Retinal pigment epithelial cell (primary cell): ENCODE data around the gene RPS4Y2.

Experiments
- DNase-seq: peaks from one replicate; pipeline ENCODE4 v3.0.0-alpha.2; 2010; ENCODE audit warnings: low read depth
- H3K4me3 ChIP-seq: 2 replicates; pipeline ENCODE4 v1.5.1; 2011; ENCODE audit warnings: mild to moderate bottlenecking, low read length, control low read depth, moderate library complexity
- TF ChIP-seq, protein P1 (sequence below): conservative IDR thresholded peaks from 2 replicates; pipeline ENCODE4 v1.5.1; 2011; ENCODE audit warnings: low read depth, low read length, control low read depth, inconsistent platforms

Gene RPS4Y2

DNA sequence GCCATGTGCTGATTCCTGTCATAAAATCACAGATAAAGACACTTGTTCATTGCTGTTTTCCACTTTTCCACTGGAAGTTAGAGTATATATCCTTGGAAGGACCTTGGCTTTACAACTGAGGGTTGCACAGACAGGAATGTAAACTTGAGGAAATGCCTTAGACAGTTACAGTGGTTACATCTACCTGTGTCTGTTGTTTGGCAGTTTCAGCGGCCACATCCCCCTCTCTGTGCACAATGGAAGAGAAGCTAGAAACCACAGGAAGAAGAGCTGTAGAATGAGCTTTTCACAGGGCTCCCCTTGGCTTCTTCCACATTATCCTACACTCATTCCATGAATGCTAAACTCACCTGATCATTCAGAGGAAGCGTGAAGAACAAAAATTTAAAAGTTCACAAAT, 9.0 kb upstream of the RPS4Y2 start:
- no peak overlapping the region for H3K4me3 ChIP-seq
- TF ChIP-seq, protein P1, sequence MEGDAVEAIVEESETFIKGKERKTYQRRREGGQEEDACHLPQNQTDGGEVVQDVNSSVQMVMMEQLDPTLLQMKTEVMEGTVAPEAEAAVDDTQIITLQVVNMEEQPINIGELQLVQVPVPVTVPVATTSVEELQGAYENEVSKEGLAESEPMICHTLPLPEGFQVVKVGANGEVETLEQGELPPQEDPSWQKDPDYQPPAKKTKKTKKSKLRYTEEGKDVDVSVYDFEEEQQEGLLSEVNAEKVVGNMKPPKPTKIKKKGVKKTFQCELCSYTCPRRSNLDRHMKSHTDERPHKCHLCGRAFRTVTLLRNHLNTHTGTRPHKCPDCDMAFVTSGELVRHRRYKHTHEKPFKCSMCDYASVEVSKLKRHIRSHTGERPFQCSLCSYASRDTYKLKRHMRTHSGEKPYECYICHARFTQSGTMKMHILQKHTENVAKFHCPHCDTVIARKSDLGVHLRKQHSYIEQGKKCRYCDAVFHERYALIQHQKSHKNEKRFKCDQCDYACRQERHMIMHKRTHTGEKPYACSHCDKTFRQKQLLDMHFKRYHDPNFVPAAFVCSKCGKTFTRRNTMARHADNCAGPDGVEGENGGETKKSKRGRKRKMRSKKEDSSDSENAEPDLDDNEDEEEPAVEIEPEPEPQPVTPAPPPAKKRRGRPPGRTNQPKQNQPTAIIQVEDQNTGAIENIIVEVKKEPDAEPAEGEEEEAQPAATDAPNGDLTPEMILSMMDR = no peak
- no peak for DNase-seq

DNA sequence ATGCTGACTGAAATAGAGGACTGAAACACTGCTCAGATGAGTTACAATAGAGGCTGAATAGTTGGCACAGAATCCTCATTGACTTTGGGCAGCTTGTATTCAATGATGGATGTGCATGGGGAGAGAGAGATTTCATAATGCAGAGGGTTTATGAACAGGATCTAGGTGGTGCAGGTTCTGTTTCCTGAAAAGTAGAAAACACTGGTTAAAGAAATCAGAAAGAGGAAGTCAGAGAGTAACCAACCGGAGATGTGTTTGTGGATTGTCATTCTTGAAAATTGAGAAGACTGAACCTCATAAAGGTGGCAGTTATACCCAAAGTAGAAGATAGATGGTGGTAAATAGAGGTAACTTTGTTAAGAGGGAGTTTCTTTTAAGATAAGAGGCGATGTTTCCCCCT, 8.0 kb downstream of the RPS4Y2 start:
- TF ChIP-seq, protein P1 = no peak
- no peak for DNase-seq
- H3K4me3 ChIP-seq = no peak overlapping the region

DNA sequence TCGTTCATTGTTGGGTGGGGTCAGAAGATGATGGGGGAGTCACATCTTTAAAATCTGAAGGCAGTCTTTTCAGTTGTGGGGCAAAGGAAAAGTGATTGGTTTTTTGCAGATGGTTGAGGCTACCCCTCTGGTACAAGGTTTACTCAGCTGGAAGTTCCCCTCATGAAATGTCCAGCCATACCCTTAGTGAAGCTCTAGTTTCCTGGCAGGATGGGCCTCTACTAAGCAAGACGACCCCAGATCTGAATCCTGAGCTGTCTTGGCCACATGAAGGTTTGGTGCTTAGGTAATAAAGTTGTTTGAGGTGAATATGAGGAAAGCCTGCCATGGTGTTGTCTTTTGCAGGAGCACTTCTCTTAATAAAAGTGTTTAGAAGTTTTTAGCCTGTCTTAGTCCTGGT, 9.2 kb downstream of the RPS4Y2 start:
- TF ChIP-seq, protein P1 = no peak
- H3K4me3 ChIP-seq = no peak overlapping the region
- DNase-seq = no peak

DNA sequence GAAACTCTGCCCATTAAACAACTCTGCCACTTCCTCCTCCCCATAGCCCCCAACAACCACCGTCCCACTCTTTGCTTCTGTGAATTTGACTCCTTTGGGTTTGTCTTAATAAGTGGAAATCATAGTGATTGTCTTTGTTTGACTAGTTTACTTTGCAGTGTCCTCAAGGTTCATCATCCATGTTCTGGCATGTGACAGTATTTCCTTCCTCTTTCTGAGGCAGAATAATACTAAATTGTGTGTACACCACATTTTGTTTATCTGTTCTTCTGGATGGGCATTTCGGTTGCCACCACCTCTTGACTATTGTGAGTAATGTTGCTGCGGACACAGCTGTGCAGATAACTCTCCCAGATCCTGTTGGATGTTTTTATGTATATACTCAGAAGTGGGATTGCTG, 14.8 kb downstream of the RPS4Y2 start:
- no peak overlapping the region for H3K4me3 ChIP-seq
- DNase-seq = no peak
- TF ChIP-seq, protein P1 = no peak

DNA sequence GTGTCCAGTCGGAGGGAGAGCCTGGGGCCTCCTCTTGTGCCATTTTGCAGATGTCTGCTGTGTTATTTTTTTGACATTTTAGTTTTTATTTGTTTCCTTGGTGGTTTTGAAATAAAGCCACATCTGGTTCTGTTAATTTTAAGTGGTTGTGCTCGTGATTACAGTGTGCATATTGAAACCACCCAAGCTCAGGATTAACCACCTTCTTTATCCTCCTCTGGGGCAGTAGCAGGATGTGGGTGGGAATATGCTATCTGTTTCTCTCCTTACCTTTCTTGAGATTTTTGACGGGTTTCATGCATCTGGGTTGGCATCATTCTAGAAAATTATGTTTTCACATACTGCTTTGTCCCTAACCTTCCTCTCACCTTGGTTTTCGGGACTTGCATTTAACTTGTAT, 20.2 kb downstream of the RPS4Y2 start:
- H3K4me3 ChIP-seq = no peak overlapping the region
- no peak for DNase-seq
- TF ChIP-seq, protein P1 = no peak

DNA sequence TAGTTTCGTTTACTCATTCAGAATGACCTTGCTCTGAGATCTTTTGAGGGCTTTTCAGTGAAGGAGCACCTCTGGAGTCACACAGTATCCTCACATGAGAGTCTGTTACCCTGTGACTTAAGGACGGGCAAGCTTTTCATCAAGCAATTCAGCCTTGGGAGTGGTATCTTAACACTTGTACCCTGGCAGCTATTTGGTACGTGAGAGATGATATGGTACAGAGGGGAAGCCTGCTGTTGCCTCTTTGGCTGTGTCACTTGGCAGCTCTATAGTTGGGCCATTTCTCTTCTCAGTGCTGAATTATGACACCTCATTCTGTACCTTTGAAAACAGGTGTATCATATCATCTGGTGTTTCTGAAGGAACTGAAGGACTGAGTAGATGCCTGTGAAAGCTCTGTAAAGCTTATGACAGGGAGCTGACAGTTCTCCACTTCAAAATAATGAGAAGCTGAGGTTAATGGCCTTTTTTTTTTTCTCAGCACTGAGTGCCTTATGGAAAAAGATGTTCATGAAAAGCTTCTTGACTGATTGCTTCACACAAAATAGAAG, 24.3 kb downstream of the RPS4Y2 start:
- TF ChIP-seq, protein P1 = no peak

DNA sequence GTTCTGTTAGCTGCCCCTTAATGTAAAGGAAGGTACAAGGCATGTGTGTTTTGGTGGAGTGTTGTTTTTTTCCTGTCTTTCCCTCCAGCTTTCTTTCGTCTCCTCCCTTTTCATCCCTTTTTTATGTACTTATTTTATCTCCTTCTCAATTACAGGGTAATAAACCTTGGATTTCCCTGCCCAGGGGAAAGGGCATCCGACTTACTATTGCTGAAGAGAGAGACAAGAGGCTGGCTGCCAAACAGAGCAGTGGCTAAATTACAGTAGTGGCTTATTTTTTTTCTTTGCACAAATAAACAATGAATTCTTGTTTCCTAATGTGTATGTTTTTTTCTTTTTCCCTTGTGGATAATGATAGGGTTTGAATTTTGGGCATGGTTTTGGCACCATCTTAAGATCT, 24.9 kb downstream of the RPS4Y2 start:
- DNase-seq = no peak
- TF ChIP-seq, protein P1 = no peak
- H3K4me3 ChIP-seq = no peak overlapping the region

More for the DNA sequence above, 24.3 kb downstream of the RPS4Y2 start:
- no peak for DNase-seq
- no peak overlapping the region for H3K4me3 ChIP-seq
